Stimulated activated CD4-positive, alpha-beta T cell treated with anti-CD3 and anti-CD28 coated beads, Interleukin-4, amount 100 ng/mL, for 48 hours (primary cell): ENCODE results near the gene GSG1L.

ENCODE experiments used
- DNase-seq, 2 donors: peaks; one replicate each; pipeline ENCODE4 v3.0.0-alpha.2; 2020; ENCODE audit warnings: low read depth in 2 of 2

Gene GSG1L

GRCh38 chr16:27791404-27791719 lies 272.2 kb downstream of the GSG1L start:
- no peak for DNase-seq

GRCh38 chr16:27790546-27791403 lies 272.7 kb downstream of the GSG1L start:
- no peak for DNase-seq

- DNase-seq, result no peak
Observed at GRCh38 chr16:27789595-27790241, 273.8 kb downstream of the GSG1L start.

- DNase-seq, result no peak
Observed at GRCh38 chr16:27789150-27789549, 274.4 kb downstream of the GSG1L start.

GRCh38 chr16:27787665-27788064 lies 275.8 kb downstream of the GSG1L start:
- DNase-seq, result no peak

- no peak for DNase-seq
Observed at GRCh38 chr16:27786923-27787625, 276.4 kb downstream of the GSG1L start.

- no peak for DNase-seq
Observed at GRCh38 chr16:27786221-27786922, 277.1 kb downstream of the GSG1L start.

- no peak for DNase-seq
Observed at GRCh38 chr16:27785307-27785678, 278.2 kb downstream of the GSG1L start.

- no peak for DNase-seq
Observed at GRCh38 chr16:27784351-27785306, 278.9 kb downstream of the GSG1L start.

- no peak for DNase-seq
Observed at GRCh38 chr16:27781981-27782880, 281.3 kb downstream of the GSG1L start.

- DNase-seq, result no peak
Observed at GRCh38 chr16:27781195-27781524, 282.4 kb downstream of the GSG1L start.

GRCh38 chr16:27780468-27781194 lies 282.9 kb downstream of the GSG1L start:
- DNase-seq, result no peak

GRCh38 chr16:27779641-27780164 lies 283.8 kb downstream of the GSG1L start:
- DNase-seq, result no peak

GRCh38 chr16:27778926-27779570 lies 284.5 kb downstream of the GSG1L start:
- no peak for DNase-seq

GRCh38 chr16:27778171-27778925 lies 285.2 kb downstream of the GSG1L start:
- DNase-seq, result no peak

- DNase-seq, result no peak
Observed at GRCh38 chr16:27777527-27777926, 286.0 kb downstream of the GSG1L start.

- DNase-seq, result no peak
Observed at GRCh38 chr16:27776556-27777225, 286.8 kb downstream of the GSG1L start.
